DMS53 treated with DMSO at 0.1 percent for 48 hours (cell line): ENCODE data around the gene ZNF77.
A peak's percentile ranks its signal among the peaks of the same experiment; 100 is the strongest.
"Not testable (repeated sequence)": the region's sequence is repeated elsewhere in the genome, so short reads cannot be mapped to it uniquely, and the experiment has no call there.

Experiments used
- DNase-seq: peaks from one replicate; lab custom pipeline; 2025; ENCODE audit not compliant: unreplicated experiment; lab: John Stamatoyannopoulos, UW

ZNF77 gene

GRCh38 chr19:2922987-2923386, 21.8 kb downstream of the ZNF77 start:
- DNase-seq: no peak

GRCh38 chr19:2917275-2918184, 27.2 kb downstream of the ZNF77 start:
- no peak for DNase-seq

DNA sequence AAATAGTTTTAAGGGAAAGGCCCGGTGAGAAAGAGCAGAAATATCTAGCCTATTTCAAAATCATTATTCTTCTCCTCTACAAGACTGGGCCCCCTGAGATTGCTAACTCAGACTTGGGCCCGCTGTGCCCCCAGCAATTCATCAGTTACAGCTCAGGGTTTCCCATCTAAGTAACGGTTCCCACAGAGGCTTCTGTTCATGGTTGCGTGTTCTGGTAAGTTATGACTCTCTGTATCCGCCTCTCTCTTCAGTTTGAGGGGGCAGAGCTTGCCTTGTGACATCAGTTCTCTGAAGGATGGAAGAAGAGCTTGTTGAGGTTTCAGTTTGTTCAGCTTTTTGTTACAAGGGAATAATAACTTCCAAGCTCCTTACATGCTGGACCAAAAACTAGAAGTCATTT, 32.5 kb downstream of the ZNF77 start:
- DNase-seq: no peak

- DNase-seq: no peak
Observed at GRCh38 chr19:2906631-2907195, 38.1 kb downstream of the ZNF77 start.

DNA sequence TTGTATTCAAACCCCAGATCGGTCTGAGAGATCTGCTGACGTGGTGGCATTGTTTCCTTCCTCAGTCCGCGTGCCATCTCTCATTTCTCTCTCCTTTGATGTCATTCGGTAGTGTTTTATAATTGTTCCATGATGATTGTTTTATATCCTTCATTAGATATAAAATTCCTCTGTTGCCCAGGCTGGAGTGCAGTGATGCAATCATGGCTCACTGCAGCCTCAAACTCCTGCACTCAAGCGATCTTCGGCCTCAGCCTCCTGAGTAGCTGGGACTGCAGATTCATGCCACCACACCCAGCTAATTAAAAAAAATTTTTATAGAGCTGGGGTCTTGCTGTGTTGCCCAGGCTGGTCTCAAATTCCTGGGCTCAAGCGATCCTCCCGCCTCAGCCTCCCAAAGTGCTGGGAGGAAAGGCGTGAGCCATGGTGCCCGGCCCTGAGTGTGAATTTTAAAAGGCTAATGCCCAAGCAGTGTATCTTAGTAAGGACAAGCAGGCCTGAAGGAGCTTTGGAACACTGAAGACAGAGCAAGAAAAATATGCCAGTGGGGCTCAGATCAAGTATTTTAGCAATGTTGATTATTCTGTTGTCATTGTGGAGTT, 38.8 kb downstream of the ZNF77 start:
- no peak for DNase-seq

DNA sequence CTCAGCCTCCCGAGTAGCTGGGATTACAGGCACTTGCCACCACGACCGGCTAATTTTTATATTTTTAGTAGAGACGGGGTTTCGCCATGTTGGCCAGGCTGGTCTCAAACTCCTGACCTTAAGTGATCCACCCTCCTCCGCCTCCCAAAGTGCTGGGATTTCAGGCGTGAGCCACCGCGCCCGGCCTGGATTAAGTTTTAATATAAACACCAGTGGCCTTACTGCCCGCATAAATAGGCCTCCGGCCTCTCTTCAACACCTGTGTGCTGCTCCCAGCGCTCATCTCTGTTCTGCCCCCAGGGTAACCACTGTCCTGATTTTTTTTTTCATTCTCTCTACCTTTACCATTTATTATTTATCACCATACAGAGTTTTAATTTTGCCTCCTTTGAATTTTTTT, 41.4 kb downstream of the ZNF77 start:
- not testable (repeated sequence) for DNase-seq

DNA sequence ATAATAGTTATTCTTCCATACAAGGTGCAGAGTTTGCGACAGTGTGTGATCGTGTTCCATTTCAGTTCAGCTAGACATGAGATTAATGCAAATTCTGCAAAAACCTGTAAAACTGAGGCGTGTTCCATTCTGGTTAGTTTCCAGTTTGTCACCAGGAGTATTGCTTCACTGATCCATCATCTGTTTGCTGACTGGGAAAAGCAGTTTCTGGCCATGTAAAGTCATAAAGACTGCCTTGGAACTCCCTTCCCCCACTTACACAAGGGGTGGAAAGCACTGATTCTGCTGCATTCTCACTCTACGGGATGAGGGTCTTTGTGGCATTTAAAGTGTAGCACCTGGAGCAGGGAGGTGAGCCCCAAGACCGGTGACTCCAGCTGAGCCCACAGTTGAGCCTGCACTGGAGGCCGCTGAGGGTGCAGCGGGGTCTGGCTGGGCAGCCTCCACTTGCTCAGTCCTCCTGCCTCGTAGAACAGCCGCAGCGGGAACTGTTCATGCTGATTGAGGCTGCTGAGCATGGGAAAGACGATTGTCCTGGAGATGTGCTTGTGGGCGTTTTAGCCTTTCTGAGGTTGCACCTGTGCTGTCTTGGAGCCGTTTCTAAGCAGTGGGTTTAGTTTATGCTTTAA, 42.1 kb downstream of the ZNF77 start:
- DNase-seq: no peak

DNA sequence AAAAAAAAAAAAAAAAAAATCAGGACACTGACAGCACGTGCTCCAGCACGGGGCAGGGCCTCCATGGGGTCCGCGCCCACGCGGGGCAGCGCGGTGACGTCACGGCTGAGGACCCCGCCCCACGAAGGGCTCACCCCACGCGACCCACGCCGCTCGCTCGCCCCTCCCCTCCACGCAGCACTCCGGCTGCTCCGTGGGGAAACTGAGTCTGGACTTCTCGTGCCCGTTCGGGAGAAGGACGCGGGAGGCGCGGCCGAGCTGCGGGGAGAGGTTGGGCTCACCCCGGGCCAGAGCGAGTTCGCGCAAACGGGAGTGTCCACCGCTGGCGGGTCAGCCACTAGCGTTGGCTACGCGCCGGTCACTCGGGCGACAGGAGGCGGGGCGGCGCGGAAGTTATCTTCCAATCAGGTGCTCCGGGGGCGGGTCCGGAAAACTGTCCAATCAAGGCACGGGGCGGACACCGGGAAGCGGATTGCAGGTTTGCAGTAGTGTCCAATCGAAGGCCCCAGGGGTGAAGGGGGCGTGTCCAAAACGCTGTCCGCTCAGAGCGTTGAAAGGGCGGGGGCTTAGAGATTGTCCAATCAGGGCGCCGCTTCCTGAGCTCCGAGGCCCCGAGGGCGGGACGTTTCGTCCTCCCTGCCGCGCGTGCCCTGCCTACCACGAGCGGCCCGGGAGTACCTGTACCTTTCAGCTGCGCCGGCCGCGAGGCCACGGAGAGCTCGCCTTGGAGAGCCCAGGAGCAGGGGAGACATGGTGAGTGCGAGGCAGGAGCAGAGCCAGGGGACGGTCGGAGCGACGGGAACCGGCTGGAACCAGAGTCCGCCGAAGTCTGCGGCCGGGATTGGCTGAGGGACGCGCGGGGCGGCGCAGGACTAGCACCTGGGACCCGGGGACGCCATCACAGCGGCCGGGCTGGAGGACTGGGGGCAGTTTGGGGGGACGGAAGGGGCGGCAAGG, 44.2 kb downstream of the ZNF77 start, which contains the start of gene ZNF57:
Gene ZNF57 (plus strand): TSS at position 633 of the 957 bp plus-strand sequence. CDS start 118 bp downstream, at position 751.
- DNase-seq: peak; percentile 94

DNA sequence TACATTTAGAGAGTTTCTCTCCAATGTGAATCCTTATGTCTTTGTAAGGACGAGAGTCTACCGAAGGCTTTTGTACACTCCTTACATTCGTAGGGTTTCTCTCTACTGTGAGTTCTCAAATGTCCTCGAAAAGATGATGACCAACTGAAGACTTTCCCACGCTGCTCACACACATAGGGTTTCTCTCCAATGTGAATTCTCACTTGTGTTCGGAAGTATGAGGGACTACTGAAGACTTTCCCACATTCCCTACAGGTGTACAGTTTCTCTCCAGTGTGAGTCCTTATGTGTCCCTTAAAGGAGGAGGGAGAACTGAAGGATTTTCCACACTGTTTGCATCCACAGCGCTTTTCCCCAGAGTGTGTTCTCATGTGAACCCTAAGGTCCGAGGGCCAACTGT, 48.1 kb downstream of the ZNF77 start:
- no peak for DNase-seq

DNA sequence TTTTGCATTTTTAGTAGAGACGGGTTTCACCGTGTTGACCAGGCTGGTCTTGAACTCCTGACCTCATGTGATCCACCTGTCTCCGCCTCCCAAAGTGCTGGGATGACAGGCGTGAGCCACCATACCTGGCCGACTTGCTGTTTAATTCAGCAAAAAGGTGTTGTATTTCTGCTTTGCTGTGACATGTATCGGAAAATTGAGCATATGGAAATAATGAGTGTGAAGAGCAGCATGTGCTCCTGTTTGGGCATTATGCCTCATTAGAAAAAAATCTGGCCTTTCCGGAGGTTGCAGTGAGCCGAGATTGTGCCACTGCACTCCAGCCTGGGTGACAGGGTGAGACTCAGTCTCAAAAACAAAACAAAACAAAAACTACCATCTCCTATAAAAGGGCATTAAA, 54.2 kb downstream of the ZNF77 start:
- not testable (repeated sequence) for DNase-seq

- DNase-seq: no peak
Observed at GRCh38 chr19:2888731-2889224, 56.0 kb downstream of the ZNF77 start.

DNA sequence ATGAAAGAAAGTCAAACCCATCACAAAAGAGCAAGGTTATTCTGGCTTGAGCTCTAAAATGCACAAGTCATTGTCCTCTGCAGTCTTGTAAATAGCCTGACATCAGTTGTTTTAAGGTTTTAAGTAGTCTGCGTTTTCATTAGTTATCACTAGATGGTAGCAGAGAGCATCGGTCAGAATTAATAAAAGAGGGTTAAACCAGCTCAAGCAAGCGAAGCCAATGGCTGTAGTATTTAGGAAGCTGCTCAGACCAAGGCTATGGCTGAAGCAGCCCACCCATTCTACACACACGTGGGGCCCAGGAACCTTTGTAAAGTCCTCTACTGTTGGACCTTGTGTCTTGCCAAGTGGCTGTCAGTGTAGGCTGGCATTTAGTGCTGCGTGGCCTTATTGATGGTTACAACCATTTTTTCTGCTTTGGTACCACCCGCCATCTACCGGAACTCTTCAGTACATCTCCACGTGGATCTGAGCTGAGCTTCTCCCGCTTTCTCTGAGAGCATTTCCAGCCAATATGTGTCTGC, 57.3 kb downstream of the ZNF77 start:
- DNase-seq: peak; percentile 51

- DNase-seq: no peak
Observed at GRCh38 chr19:2885736-2886135, 59.0 kb downstream of the ZNF77 start.

- DNase-seq: no peak
Observed at GRCh38 chr19:2883686-2884439, 60.9 kb downstream of the ZNF77 start.
